ENCODE measurements around the gene SYTL1. TPM values are rescaled to one million over a fixed set of nuclear protein-coding genes. Genes with fewer than 3 reads are reported as not detected.
A peak's percentile ranks its signal among the peaks of the same experiment; 100 is the strongest.

Gene SYTL1
- total and polyA plus RNA-seq, 4 experiments from 2014 or later, result 99.7 to 158 (median 144) TPM

DNA sequence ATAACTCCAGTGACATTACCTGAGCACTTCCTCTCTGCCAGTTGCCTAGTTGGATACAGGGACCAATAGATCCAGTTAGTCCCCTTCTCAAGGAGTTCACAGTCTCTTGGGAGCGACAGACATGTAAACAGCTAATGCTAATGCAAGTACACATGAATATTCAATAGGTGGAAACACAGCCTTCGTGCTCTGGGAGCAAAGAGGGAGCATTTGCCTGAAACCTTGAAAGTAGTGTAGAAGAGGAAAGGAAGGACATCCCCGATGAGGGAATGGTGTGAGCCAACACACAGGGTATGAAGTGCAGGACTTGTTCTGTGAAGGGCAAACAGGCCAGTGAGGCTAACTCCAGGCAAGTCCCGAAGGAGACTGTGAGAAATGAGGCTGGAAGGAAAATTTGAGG lies 23.7 kb upstream of the SYTL1 start:
- Histone ChIP-seq H3K27ac (ENCODE audit: low read depth, low read length) (no peak overlapping the region), H3K9me3 (ENCODE audit: control insufficient read depth in 1 of 2, low read length in 2 of 2) (no peaks in the 10 kb centered on the region), H3K27me3 (ENCODE audit: insufficient read depth, low read length) (peaks cover 5% of the 10 kb centered on the region), H3K4me3 (ENCODE audit: low read length in 2 of 2) (no peak overlapping the region), H3K36me3 (ENCODE audit: insufficient read depth, low read length) (no peaks in the 10 kb centered on the region), H3K4me1 (ENCODE audit: insufficient read depth, low read length) (peaks cover 14% of the 10 kb centered on the region)
- intact Hi-C loops (cut with micrococcal nuclease), result no loop called here
- H3K4me1 Mint-ChIP-seq, result peaks cover 6 to 23% (median 11%) of the 10 kb centered on the region in 4 donors
- peaks cover 3 to 4% of the 10 kb centered on the region in 2 donors for H3K27me3 Mint-ChIP-seq
- ChIA-PET POLR2A (ENCODE audit: partially characterized antibody) (interaction anchor here (1.3 to 1.5 kb wide), 2 partner anchors 9 to 42 kb away, joined by 3 read pairs; no protein-coding TSS in a partner anchor), CTCF (ENCODE audit: partially characterized antibody) (interaction anchor here (1.4 to 3.1 kb wide), 2 partner anchors 8 to 22 kb away, joined by 3 to 12 read pairs; no protein-coding TSS in a partner anchor)
- DNase-seq, result no peak
- peaks cover 0 to 13% of the 10 kb centered on the region in 2 donors for H3K36me3 Mint-ChIP-seq
- no peak overlapping the region for H3K4me3 Mint-ChIP-seq
- H3K27ac Mint-ChIP-seq, result peak overlapping the region in 2 of 7 donors; percentile 15 to 38
- peaks cover 0 to 2% (median 0%) of the 10 kb centered on the region in 8 donors for H3K9me3 Mint-ChIP-seq

DNA sequence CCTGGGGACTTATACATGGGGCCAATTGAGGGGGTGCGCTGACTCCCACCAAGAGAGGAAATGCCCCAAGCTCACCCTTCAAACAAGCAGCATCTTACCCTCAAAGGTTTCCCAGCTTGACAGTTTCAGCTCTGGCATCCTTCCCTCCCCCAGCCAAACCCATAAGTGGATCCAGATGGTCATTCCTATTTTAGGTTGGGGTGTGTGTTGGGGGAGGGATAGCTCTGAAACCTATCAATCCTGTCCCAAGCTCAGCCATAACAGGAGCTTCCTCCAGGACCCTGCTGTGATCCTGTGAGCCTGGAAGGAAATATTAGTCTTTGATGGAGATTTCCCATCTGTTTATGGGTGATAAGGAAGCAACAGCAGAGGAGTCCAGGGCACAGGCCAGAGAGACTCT lies 23.2 kb upstream of the SYTL1 start:
- Histone ChIP-seq H3K9me3 (ENCODE audit: control insufficient read depth in 1 of 2, low read length in 2 of 2) (no peaks in the 10 kb centered on the region), H3K4me1 (ENCODE audit: insufficient read depth, low read length) (peaks cover 19% of the 10 kb centered on the region), H3K4me3 (ENCODE audit: low read length in 2 of 2) (no peak overlapping the region), H3K27ac (ENCODE audit: low read depth, low read length) (no peak overlapping the region), H3K36me3 (ENCODE audit: insufficient read depth, low read length) (no peaks in the 10 kb centered on the region), H3K27me3 (ENCODE audit: insufficient read depth, low read length) (peaks cover 5% of the 10 kb centered on the region)
- intact Hi-C loops (cut with micrococcal nuclease), result no loop called here
- H3K27ac Mint-ChIP-seq, result no peak overlapping the region
- no peak for DNase-seq
- peaks cover 3 to 4% of the 10 kb centered on the region in 2 donors for H3K27me3 Mint-ChIP-seq
- peaks cover 0 to 2% (median 0%) of the 10 kb centered on the region in 8 donors for H3K9me3 Mint-ChIP-seq
- peaks cover 0 to 13% of the 10 kb centered on the region in 2 donors for H3K36me3 Mint-ChIP-seq
- POLR2A ChIA-PET (ENCODE audit: partially characterized antibody), result interaction anchor here (1.5 kb wide), 1 partner anchor 9 kb away, joined by 3 read pairs; no protein-coding TSS in a partner anchor
- no peak overlapping the region for H3K4me3 Mint-ChIP-seq
- CTCF ChIA-PET (ENCODE audit: partially characterized antibody), result interaction anchor here (1.0 to 3.1 kb wide), 3 partner anchors 14 to 40 kb away, joined by 3 to 12 read pairs (median 4); no protein-coding TSS in a partner anchor
- H3K4me1 Mint-ChIP-seq, result peaks cover 6 to 26% (median 14%) of the 10 kb centered on the region in 4 donors

GRCh38 chr1:27321813-27322568 lies 19.8 kb upstream of the SYTL1 start, which contains the start of gene TMEM222:
TMEM222 (plus strand) TSS chr1:27322163; CDS start chr1:27322198, 35 bp downstream.
- H3K4me3 Mint-ChIP-seq, result peak within 1 kb of the TSS; percentile 95 to 99 (median 98)
- H3K4me3 ChIP-seq (ENCODE audit: low read length in 2 of 2), result peak within 1 kb of the TSS; percentile 89 to 97
- POLR2A ChIA-PET (ENCODE audit: partially characterized antibody), result interaction anchor here (0.9 to 8.8 kb wide), 7 partner anchors 11 to 341 kb away, joined by 3 to 61 read pairs (median 4); partner anchors contain the start of gene SYTL1
- peak within 1 kb of the TSS; percentile 95 for H3K27ac ChIP-seq (ENCODE audit: low read depth, low read length)
- no peaks in the 10 kb centered on the region for H3K9me3 ChIP-seq (ENCODE audit: control insufficient read depth in 1 of 2, low read length in 2 of 2)
- H3K27me3 ChIP-seq (ENCODE audit: insufficient read depth, low read length), result peaks cover 5% of the 10 kb centered on the region
- peaks cover 3 to 4% of the 10 kb centered on the region in 2 donors for H3K27me3 Mint-ChIP-seq
- intact Hi-C loops (cut with micrococcal nuclease), result loop anchor here (1.0 to 2.0 kb wide), 4 partner anchors 20 to 451 kb away; partner anchors contain the start of genes SLC9A1, STX12, SYTL1 and WDTC1
- H3K4me1 ChIP-seq (ENCODE audit: insufficient read depth, low read length), result peaks cover 53% of the 10 kb centered on the region
- peak within 1 kb of the TSS; percentile 95 to 98 (median 96) for H3K27ac Mint-ChIP-seq
- peaks cover 0 to 2% (median 0%) of the 10 kb centered on the region in 8 donors for H3K9me3 Mint-ChIP-seq
- H3K4me1 Mint-ChIP-seq, result peaks cover 27 to 58% (median 44%) of the 10 kb centered on the region in 4 donors
- DNase-seq, result peak; percentile 97
- CTCF ChIA-PET (ENCODE audit: partially characterized antibody), result interaction anchor here (1.3 to 2.9 kb wide), 5 partner anchors 11 to 65 kb away, joined by 7 to 29 read pairs (median 11); no protein-coding TSS in a partner anchor
- H3K36me3 Mint-ChIP-seq, result peaks cover 8 to 43% of the 10 kb centered on the region in 2 donors
- peaks cover 16% of the 10 kb centered on the region for H3K36me3 ChIP-seq (ENCODE audit: insufficient read depth, low read length)

- intact Hi-C loops (cut with micrococcal nuclease), result loop anchor here (1.0 to 2.0 kb wide), 4 partner anchors 20 to 450 kb away; partner anchors contain the start of genes SLC9A1, STX12, SYTL1 and WDTC1
These were observed 19.1 kb upstream of the SYTL1 start for GRCh38 chr1:27322569-27323240.

GRCh38 chr1:27325286-27325685 lies 16.5 kb upstream of the SYTL1 start:
- peaks cover 29% of the 10 kb centered on the region for H3K36me3 ChIP-seq (ENCODE audit: insufficient read depth, low read length)
- Mint-ChIP-seq H3K27me3 (no peaks in the 10 kb centered on the region), H3K4me1 (peaks cover 40 to 80% (median 64%) of the 10 kb centered on the region in 4 donors), H3K9me3 (no peaks in the 10 kb centered on the region), H3K4me3 (peak overlapping the region in 1 of 8 donors; percentile 4), H3K27ac (peak overlapping the region in 3 of 7 donors; percentile 1 to 60 (median 42)), H3K36me3 (peaks cover 8 to 58% of the 10 kb centered on the region in 2 donors)
- peaks cover 74% of the 10 kb centered on the region for H3K4me1 ChIP-seq (ENCODE audit: insufficient read depth, low read length)
- ChIA-PET POLR2A (ENCODE audit: partially characterized antibody) (interaction anchor here (8.8 kb wide), 1 partner anchor 18 kb away, joined by 61 read pairs; the partner anchor contains the start of gene SYTL1), CTCF (ENCODE audit: partially characterized antibody) (interaction anchor here (0.9 to 3.3 kb wide), 3 partner anchors 11 to 62 kb away, joined by 3 to 14 read pairs (median 4); no protein-coding TSS in a partner anchor)
- no peak overlapping the region for H3K27ac ChIP-seq (ENCODE audit: low read depth, low read length)
- peaks cover under 1% of the 10 kb centered on the region for H3K27me3 ChIP-seq (ENCODE audit: insufficient read depth, low read length)
- H3K4me3 ChIP-seq (ENCODE audit: low read length in 2 of 2), result no peak overlapping the region
- DNase-seq, result no peak
- intact Hi-C loops (cut with micrococcal nuclease), result no loop called here
- H3K9me3 ChIP-seq (ENCODE audit: control insufficient read depth in 1 of 2, low read length in 2 of 2), result no peaks in the 10 kb centered on the region

More at GRCh38 chr1:27322569-27323240, 19.1 kb upstream of the SYTL1 start:
- Histone ChIP-seq H3K27ac (ENCODE audit: low read depth, low read length) (peak overlapping the region; percentile 95), H3K4me1 (ENCODE audit: insufficient read depth, low read length) (peaks cover 57% of the 10 kb centered on the region), H3K4me3 (ENCODE audit: low read length in 2 of 2) (peak overlapping the region; percentile 89 to 97), H3K9me3 (ENCODE audit: control insufficient read depth in 1 of 2, low read length in 2 of 2) (no peaks in the 10 kb centered on the region), H3K36me3 (ENCODE audit: insufficient read depth, low read length) (peaks cover 18% of the 10 kb centered on the region), H3K27me3 (ENCODE audit: insufficient read depth, low read length) (peaks cover 5% of the 10 kb centered on the region)
- POLR2A ChIA-PET (ENCODE audit: partially characterized antibody), result interaction anchor here (0.9 to 8.8 kb wide), 11 partner anchors 10 to 340 kb away, joined by 3 to 61 read pairs (median 4); partner anchors contain the start of genes MAP3K6 and SYTL1
- peaks cover 8 to 45% of the 10 kb centered on the region in 2 donors for H3K36me3 Mint-ChIP-seq
- peaks cover 0 to 2% (median 0%) of the 10 kb centered on the region in 8 donors for H3K9me3 Mint-ChIP-seq
- peak overlapping the region; percentile 95 to 98 (median 96) for H3K27ac Mint-ChIP-seq
- H3K27me3 Mint-ChIP-seq, result peaks cover 3 to 4% of the 10 kb centered on the region in 2 donors
- H3K4me1 Mint-ChIP-seq, result peaks cover 29 to 62% (median 47%) of the 10 kb centered on the region in 4 donors
- H3K4me3 Mint-ChIP-seq, result peak overlapping the region; percentile 95 to 99 (median 98)
- CTCF ChIA-PET (ENCODE audit: partially characterized antibody), result interaction anchor here (0.5 to 2.9 kb wide), 9 partner anchors 10 to 277 kb away, joined by 3 to 29 read pairs (median 7); partner anchors contain the start of gene MAP3K6
- DNase-seq, result no peak

GRCh38 chr1:27327964-27328363 lies 13.9 kb upstream of the SYTL1 start:
- intact Hi-C loops (cut with micrococcal nuclease), result no loop called here
- Histone ChIP-seq H3K27me3 (ENCODE audit: insufficient read depth, low read length) (no peaks in the 10 kb centered on the region), H3K36me3 (ENCODE audit: insufficient read depth, low read length) (peaks cover 50% of the 10 kb centered on the region), H3K4me1 (ENCODE audit: insufficient read depth, low read length) (peaks cover 73% of the 10 kb centered on the region), H3K9me3 (ENCODE audit: control insufficient read depth in 1 of 2, low read length in 2 of 2) (no peaks in the 10 kb centered on the region), H3K4me3 (ENCODE audit: low read length in 2 of 2) (no peak overlapping the region), H3K27ac (ENCODE audit: low read depth, low read length) (no peak overlapping the region)
- Mint-ChIP-seq H3K4me3 (peak overlapping the region in 1 of 8 donors; percentile 54), H3K9me3 (no peaks in the 10 kb centered on the region), H3K27me3 (no peaks in the 10 kb centered on the region), H3K36me3 (peaks cover 8 to 60% of the 10 kb centered on the region in 2 donors), H3K27ac (peak overlapping the region in 4 of 7 donors; percentile 43 to 92 (median 66)), H3K4me1 (peaks cover 41 to 87% (median 63%) of the 10 kb centered on the region in 4 donors)
- no peak for DNase-seq
- ChIA-PET POLR2A (ENCODE audit: partially characterized antibody) (interaction anchor here (1.0 to 8.8 kb wide), 3 partner anchors 8 to 73 kb away, joined by 3 to 61 read pairs (median 5); partner anchors contain the start of gene SYTL1), CTCF (ENCODE audit: partially characterized antibody) (interaction anchor here (1.3 to 3.3 kb wide), 5 partner anchors 28 to 60 kb away, joined by 3 to 15 read pairs (median 14); no protein-coding TSS in a partner anchor)

Measured in CD4-positive, alpha-beta memory T cell (primary cell).